GM21528 (cell line): ENCODE data around the gene POU4F1.

Source experiments
- ATAC-seq: cut with Tn5 transposase; IDR thresholded peaks from one replicate; pipeline ENCODE4 v1.9.1; 2021; ENCODE audit warnings: mild to moderate bottlenecking, moderate library complexity; ENCODE audit not compliant: unreplicated experiment, low FRiP score

The POU4F1 gene

GRCh38 chr13:78593652-78594455, 9.5 kb downstream of the POU4F1 start:
- ATAC-seq = no peak

- no peak for ATAC-seq
These were observed 10.2 kb downstream of the POU4F1 start for GRCh38 chr13:78593129-78593528.

- ATAC-seq = no peak
These were observed 10.8 kb downstream of the POU4F1 start for GRCh38 chr13:78592584-78592983.

GRCh38 chr13:78589206-78589605, 14.1 kb downstream of the POU4F1 start:
- ATAC-seq = no peak

- no peak for ATAC-seq
These were observed 16.0 kb downstream of the POU4F1 start for GRCh38 chr13:78587395-78587794.

GRCh38 chr13:78586706-78587105, 16.6 kb downstream of the POU4F1 start:
- ATAC-seq = no peak

GRCh38 chr13:78576261-78576660, 27.1 kb downstream of the POU4F1 start:
- no peak for ATAC-seq

GRCh38 chr13:78572459-78572858, 30.9 kb downstream of the POU4F1 start:
- ATAC-seq = no peak

GRCh38 chr13:78569029-78569428, 34.3 kb downstream of the POU4F1 start:
- no peak for ATAC-seq

- ATAC-seq = no peak
These were observed 36.7 kb downstream of the POU4F1 start for GRCh38 chr13:78566631-78567030.

- no peak for ATAC-seq
These were observed 41.0 kb downstream of the POU4F1 start for GRCh38 chr13:78562237-78562889.
